NB4 (cell line): ENCODE data around the gene DBNL.

Source experiments
- MAX ChIP-seq: IDR thresholded peaks from 2 replicates; pipeline ENCODE4 v1.6.1; 2011; ENCODE audit warnings: low read depth, low read length
- TF ChIP-seq, protein P1 (sequence below): IDR thresholded peaks from one replicate; pipeline ENCODE4 v1.5.1; 2012; ENCODE audit warnings: low read depth, low read length

- TF ChIP-seq, protein P1, sequence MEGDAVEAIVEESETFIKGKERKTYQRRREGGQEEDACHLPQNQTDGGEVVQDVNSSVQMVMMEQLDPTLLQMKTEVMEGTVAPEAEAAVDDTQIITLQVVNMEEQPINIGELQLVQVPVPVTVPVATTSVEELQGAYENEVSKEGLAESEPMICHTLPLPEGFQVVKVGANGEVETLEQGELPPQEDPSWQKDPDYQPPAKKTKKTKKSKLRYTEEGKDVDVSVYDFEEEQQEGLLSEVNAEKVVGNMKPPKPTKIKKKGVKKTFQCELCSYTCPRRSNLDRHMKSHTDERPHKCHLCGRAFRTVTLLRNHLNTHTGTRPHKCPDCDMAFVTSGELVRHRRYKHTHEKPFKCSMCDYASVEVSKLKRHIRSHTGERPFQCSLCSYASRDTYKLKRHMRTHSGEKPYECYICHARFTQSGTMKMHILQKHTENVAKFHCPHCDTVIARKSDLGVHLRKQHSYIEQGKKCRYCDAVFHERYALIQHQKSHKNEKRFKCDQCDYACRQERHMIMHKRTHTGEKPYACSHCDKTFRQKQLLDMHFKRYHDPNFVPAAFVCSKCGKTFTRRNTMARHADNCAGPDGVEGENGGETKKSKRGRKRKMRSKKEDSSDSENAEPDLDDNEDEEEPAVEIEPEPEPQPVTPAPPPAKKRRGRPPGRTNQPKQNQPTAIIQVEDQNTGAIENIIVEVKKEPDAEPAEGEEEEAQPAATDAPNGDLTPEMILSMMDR: no peak
- TF ChIP-seq MAX: no peak
Observed at GRCh38 chr7:44094883-44095592, 50.5 kb downstream of the DBNL start.
